NCI-H2196 (cell line): Measurements from ENCODE around the gene STIM1.
"Not testable (repeated sequence)": the region's sequence is repeated elsewhere in the genome, so short reads cannot be mapped to it uniquely, and the experiment has no call there.

Experiments used
- DNase-seq: peaks from one replicate; lab custom pipeline; 2025; ENCODE audit not compliant: unreplicated experiment; lab: John Stamatoyannopoulos, UW

Gene STIM1

GRCh38 chr11:3879967-3880542 lies 24.6 kb downstream of the STIM1 start:
- no peak for DNase-seq

GRCh38 chr11:3880724-3881123 lies 25.3 kb downstream of the STIM1 start:
- DNase-seq: no peak

DNA sequence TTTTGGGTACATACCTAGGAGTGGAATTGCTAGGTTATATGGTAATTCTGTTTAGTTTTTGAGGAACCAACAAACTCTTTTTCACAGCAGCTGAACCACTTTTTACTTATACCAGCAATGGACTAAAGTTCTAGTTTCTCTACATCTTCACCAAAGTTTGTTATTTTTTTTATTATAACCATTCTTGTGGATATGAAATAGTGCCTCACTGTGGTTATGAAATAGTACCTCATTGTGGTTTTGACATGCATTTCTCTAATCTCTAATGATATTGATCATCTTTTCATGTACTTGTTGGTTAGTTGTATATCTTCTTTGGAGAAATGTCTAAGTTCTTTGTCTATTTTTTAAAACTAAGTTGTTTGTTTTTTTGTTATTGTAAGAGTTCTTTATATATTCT lies 27.2 kb downstream of the STIM1 start:
- no peak for DNase-seq

- DNase-seq: no peak
Measured at GRCh38 chr11:3885855-3886254, 30.4 kb downstream of the STIM1 start.

DNA sequence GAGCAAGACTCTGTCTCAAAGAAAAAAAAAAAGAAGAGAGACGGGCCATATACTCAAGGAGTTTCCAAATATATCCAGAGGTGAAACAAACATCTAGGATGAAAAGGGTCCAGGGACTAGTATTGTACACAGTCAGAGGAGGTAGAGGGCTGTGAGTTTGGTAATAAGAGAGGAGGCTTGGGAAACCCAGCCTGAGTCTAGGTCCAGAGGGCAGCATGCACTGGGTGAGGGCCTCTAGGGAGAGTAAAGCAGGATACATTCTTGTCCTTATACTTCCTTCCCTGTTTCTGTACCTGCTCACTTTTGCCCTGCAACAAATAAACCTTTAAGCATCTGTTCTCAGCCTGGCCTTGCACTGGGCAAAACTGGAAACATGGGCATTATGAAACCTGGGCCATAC lies 31.5 kb downstream of the STIM1 start:
- no peak for DNase-seq

- no peak for DNase-seq
Measured at GRCh38 chr11:3888876-3889275, 33.4 kb downstream of the STIM1 start.

DNA sequence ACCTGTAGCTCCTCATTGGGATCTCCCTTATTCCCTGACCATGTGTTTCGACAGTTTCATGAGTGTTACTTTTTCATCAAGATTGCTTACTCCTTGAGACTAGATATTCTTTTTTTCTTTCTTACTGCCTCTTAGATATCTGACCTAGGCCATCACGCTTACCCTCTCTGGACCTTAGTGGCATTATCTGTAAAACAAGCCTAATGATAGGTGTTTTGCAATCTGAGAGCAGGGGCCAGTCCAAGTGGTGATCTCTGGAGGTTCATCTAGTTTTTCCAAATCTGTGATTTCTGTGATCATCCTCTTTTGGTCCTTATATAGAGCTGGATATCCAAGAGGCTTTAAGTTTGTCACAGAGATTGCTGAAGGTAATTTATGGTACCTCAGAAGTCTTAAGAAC lies 34.5 kb downstream of the STIM1 start:
- no peak for DNase-seq

- no peak for DNase-seq
Measured at GRCh38 chr11:3890806-3891205, 35.3 kb downstream of the STIM1 start.

DNA sequence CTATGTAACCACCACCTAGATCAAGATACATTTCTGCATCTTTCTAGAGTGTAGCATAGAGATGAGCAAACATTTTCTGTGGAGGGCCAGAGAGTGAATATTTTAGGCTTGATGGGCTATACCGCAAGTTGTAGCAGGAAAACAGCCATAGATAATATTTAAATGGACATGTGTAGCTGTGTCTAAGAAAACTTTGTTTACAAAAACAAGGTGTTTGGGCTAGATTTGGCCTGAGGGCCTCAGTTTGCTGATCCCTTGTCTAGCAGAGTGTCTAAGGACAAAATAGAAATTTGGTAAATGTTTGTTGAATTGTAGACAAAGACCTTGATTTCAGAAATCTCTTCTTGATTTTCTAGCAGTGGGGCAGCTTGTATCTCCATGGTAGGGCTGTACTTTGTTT lies 36.3 kb downstream of the STIM1 start:
- DNase-seq: no peak

GRCh38 chr11:3892156-3892555 lies 36.7 kb downstream of the STIM1 start:
- no peak for DNase-seq

- DNase-seq: no peak
Measured at GRCh38 chr11:3893311-3893710, 37.8 kb downstream of the STIM1 start.

- no peak for DNase-seq
Measured at GRCh38 chr11:3894128-3894731, 38.8 kb downstream of the STIM1 start.

DNA sequence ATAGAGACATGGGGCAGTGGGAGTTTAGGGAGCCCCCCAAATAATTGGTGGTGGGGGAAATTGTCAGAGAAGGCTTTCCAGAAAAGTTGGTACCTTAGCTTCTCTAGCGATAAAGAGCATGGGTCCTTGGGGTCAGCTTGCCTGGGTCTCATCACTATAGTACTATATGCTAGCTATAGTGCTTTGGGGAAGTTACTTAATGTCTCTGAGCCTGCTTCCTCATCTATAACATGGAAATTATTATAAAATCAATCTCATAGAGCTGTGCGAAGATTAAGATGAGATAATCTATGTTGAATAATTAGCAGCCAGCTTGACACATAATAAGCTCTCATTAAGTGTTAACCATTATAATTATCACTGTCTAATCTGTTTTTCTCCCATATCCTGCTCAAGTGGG lies 41.2 kb downstream of the STIM1 start:
- DNase-seq: no peak

DNA sequence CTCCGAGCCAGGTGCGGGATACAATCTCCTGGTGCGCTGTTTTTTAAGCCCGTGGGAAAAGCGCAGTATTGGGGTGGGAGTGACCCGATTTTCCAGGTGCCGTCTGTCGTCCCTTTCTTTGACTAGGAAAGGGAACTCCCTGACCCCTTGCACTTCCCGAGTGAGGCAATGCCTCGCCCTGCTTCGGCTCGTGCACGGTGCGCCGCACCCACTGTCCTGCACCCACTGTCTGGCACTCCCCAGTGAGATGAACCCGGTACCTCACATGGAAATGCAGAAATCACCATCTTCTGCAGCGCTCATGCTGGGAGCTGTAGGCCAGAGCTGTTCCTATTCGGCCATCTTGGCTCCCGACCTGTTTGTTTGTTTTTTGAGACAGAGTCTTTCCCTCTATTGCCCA lies 44.8 kb downstream of the STIM1 start:
- DNase-seq: not testable (repeated sequence)

DNA sequence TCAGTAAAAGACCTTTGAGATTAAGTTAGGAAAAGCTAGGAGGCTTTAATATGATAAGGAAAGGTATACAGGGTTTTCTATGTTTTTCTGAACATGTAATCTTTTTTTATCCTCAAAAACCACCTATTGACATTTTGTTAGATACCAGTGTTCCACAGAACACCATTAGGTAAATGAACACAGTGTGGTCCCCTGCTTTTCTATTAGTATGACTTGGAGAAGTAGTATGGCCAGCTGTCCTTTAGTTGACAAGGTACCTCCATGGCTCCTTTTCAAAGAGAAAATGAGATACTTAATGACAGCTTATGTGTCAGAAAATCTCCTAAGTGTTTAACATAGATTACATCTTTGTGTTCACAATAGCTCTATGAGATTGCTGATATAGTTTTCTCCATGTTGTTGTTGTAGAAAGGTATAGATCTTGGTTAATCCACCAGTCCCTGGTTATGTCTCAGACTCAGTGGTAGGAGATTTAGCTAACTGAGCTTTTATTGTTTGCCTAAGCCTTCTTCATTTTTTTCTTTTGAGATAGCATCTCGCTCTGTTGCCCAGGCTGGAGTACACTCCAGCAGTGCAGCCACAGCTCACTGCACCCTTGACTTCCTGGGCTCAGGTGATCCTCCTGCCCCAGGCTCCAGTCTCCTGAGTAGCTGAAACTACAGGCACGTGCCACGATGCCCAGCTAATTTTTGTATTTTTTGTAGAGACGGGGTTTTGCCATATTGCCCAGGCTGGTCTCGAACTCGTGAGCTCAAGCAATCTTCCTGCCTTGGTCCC lies 46.0 kb downstream of the STIM1 start:
- no peak for DNase-seq

DNA sequence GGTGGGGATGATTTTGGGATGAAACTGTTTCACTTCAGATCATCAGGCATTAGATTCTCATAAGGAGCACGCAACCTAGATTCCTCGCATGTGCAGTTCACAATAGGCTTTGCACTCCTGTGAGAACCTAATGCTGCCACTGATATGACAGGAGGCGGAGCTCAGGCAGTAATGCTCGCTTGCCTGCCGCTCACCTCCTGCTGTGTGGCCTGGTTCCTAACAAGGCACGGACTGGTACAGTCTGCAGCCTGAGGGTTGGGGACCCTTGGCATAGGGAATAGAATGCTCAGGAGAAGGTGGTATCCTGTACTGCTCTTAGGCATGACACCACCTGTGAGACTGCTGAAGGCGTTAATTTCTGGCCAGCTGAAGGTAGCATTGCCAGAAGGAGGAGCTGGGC lies 47.0 kb downstream of the STIM1 start:
- DNase-seq: no peak

- DNase-seq: no peak
Measured at GRCh38 chr11:3903207-3903896, 47.9 kb downstream of the STIM1 start.

GRCh38 chr11:3904228-3904627 lies 48.8 kb downstream of the STIM1 start:
- no peak for DNase-seq

DNA sequence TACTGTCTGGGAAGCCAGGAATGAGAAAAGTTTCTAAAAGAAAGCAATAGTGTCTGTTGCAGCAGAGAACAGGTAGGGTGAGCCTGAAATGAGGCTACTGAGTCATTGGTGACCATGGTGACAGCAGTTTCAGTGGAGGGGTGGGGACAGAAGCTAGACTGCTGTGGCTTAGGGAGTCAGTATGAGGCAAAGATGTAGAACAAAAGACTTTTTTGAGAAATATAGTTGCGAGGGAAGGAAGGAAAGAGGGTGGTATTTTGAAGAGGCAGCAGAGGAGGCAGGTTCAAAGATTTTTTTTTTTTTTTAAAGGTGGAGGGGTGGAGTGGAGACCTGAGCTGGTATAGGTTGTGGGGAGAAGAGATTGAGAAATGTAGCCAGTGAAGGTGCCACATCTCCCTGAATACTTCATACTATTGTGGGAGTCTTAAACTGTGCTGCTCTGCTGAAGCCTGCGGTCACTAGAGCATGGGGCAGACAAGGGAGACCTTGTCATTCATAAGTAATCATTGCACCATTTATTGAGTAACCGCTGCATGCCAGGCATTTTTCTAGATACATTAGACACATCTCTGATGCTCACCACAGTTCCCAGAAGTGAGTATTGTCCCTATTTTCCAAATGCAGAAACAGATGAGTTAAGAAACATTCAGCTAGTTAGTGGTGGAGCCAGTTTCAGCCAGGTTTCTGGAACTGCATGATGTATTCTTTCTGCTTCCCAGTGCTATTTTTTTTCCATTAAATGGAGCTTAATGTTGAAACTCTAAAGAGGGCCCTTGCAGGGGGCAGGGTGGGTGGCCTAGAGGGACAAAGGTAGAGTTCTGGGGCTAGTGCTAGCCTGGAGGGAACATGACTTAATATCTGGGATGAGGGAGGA lies 49.9 kb downstream of the STIM1 start:
- DNase-seq: no peak

DNA sequence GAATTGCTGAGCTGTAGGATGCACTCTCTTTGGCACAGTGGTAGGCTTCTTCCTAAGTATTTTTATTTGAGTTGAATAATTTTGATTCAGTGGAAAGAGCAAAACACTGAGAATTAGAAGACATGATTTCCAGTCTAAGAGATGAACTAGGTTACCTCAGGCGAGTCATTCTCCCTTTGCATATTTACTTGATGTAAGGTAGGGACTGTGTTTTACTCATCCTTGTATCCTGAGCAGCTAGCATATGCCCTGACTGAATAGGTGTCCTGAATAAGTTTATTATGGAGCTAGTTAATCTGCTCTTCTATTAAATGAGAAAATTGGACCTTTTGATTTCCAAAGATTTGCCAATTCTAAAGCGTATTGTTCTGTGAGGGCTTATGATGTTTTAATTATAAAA lies 50.7 kb downstream of the STIM1 start:
- DNase-seq: no peak

DNA sequence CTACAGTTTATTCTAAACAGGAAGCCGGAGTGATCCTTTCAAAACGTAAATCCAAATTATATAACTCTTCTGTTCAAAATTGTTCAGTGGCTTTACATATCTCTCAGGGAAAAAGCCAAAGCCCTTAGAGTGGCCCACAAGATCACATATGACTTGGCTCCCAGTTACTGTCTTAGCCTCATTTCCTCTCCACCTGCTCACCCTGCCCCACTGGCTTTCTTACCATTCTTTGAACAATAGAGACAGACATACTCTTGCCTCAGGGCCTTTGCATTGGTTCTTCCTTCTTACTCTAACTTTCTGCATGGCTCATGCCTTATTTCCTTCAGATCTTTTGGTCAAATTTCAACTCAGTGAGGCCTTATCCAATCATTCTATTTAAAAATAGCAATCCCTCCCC lies 52.1 kb downstream of the STIM1 start:
- no peak for DNase-seq
